H1 (cell line): Measurements from ENCODE around the gene BCAP31. TPM values are rescaled to one million over a fixed set of nuclear protein-coding genes. Genes with fewer than 3 reads are reported as not detected.

Source experiments
- CTCF ChIA-PET: fragments of 300-600 bp; sonication (Branson Sonifier 250); formaldehyde crosslinking; loops from one replicate; lab custom pipeline; 2021; ENCODE audit not compliant: partially characterized antibody; lab: Charles Lee
- POLR2A ChIA-PET: fragments of 300-600 bp; sonication (Branson Sonifier 250); formaldehyde crosslinking; loops from one replicate; lab custom pipeline; 2021; ENCODE audit warnings: inconsistent platforms; ENCODE audit not compliant: partially characterized antibody; lab: Charles Lee
- DNase-seq, 2 experiments: peaks; one replicate each; pipeline versions ENCODE4 v3.0.0 to v3.0.0-alpha.2; 2010 to 2022; ENCODE audit warnings: low spot score in 2 of 2, low read depth in 1 of 2, mixed read lengths in 1 of 2
- FAIRE-seq: peaks from 2 replicates; lab custom pipeline; 2011; peaks lifted over from hg19 to GRCh38; lab: Jason Lieb, UNC
- H2AFZ ChIP-seq: 2 replicates; pipeline ENCODE4 v1.8.1; 2012; ENCODE audit warnings: low read length, inconsistent platforms
- H2AK5ac ChIP-seq: 2 replicates; pipeline ENCODE4 v1.6.1; 2013; ENCODE audit warnings: low read depth, low read length
- H2BK120ac ChIP-seq: replicated peaks from 2 replicates; pipeline ENCODE3; 2013; ENCODE audit warnings: low read depth, low read length, inconsistent platforms
- H2BK12ac ChIP-seq: 2 replicates; pipeline ENCODE4 v1.6.1; 2013; ENCODE audit warnings: low read depth, low read length
- H2BK15ac ChIP-seq: 2 replicates; pipeline ENCODE4 v1.6.1; 2013; ENCODE audit warnings: low read length
- H2BK20ac ChIP-seq: 2 replicates; pipeline ENCODE4 v1.6.1; 2013; ENCODE audit warnings: low read length
- H2BK5ac ChIP-seq: 2 replicates; pipeline ENCODE4 v1.6.1; 2013; ENCODE audit warnings: low read depth, low read length
- H3K14ac ChIP-seq: 2 replicates; pipeline ENCODE4 v1.6.1; 2013; ENCODE audit warnings: inconsistent platforms; ENCODE audit not compliant: insufficient read length
- H3K18ac ChIP-seq: 2 replicates; pipeline ENCODE4 v1.6.1; 2013; ENCODE audit warnings: low read length; ENCODE audit errors: extremely low read depth
- H3K23ac ChIP-seq: 2 replicates; pipeline ENCODE4 v1.6.1; 2013; ENCODE audit warnings: inconsistent platforms; ENCODE audit not compliant: insufficient read length
- H3K23me2 ChIP-seq: 2 replicates; pipeline ENCODE4 v1.6.1; 2013; ENCODE audit warnings: low read depth, low read length
- H3K27ac ChIP-seq: 2 replicates; pipeline ENCODE4 v1.6.1; 2011; ENCODE audit warnings: low read depth, low read length, inconsistent platforms
- H3K27me3 ChIP-seq, 4 experiments: replicated peaks in 1 of 4; 1 replicate in 1 of 4; 2 replicates in 3 of 4; pipeline versions ENCODE4 v1.6.1 to v1.8.1; 2011 to 2013; ENCODE audit warnings: low read length in 3 of 4, mild to moderate bottlenecking in 3 of 4, inconsistent platforms in 2 of 4, mixed read lengths in 2 of 4, moderate library complexity in 1 of 4; ENCODE audit not compliant: control insufficient read depth in 3 of 4, insufficient read depth in 3 of 4; ENCODE audit errors: extremely low read depth in 1 of 4
- H3K36me3 ChIP-seq, 4 experiments: 2 replicates each; pipeline versions ENCODE4 v1.6.1 to v1.8.1; 2011 to 2013; ENCODE audit warnings: mild to moderate bottlenecking in 4 of 4, low read length in 3 of 4, moderate library complexity in 2 of 4, control low read depth in 1 of 4, inconsistent platforms in 1 of 4; ENCODE audit not compliant: insufficient read depth in 4 of 4, control insufficient read depth in 2 of 4
- H3K4ac ChIP-seq: replicated peaks from 2 replicates; pipeline ENCODE3; 2013; ENCODE audit warnings: low read length, low read depth, mixed read lengths, inconsistent platforms; ENCODE audit not compliant: insufficient read length
- H3K4me1 ChIP-seq, 4 experiments: replicated peaks in 1 of 4; 1 replicate in 1 of 4; 2 replicates in 3 of 4; pipeline versions ENCODE4 v1.6.1 to v1.8.1; 2011 to 2013; ENCODE audit warnings: low read length in 3 of 4, inconsistent platforms in 2 of 4, mixed read lengths in 1 of 4; ENCODE audit not compliant: insufficient read depth in 4 of 4, control insufficient read depth in 3 of 4
- H3K4me2 ChIP-seq, 2 experiments: 2 replicates each; pipeline versions ENCODE4 v1.6.1 to v1.8.1; 2011 to 2013; ENCODE audit warnings: low read depth in 2 of 2, low read length in 2 of 2, control low read depth in 1 of 2, inconsistent platforms in 1 of 2, mild to moderate bottlenecking in 1 of 2; ENCODE audit not compliant: insufficient read depth in 1 of 2
- H3K4me3 ChIP-seq, 4 experiments: fragments of 200-600, 300-600 bp in 1 of 4; sonication (generic), shearing (Covaris generic), sonication (Bioruptor Twin) in 1 of 4; 2 replicates each; pipeline versions ENCODE4 v1.5.1 to v1.8.1; 2011 to 2016; ENCODE audit warnings: low read length in 4 of 4, low read depth in 3 of 4, control low read depth in 2 of 4, inconsistent platforms in 2 of 4, mild to moderate bottlenecking in 2 of 4, mixed read lengths in 1 of 4, moderate library complexity in 1 of 4; ENCODE audit not compliant: insufficient read depth in 2 of 4; ENCODE audit errors: extremely low read depth in 1 of 4
- H3K56ac ChIP-seq: replicated peaks from 2 replicates; pipeline ENCODE3; 2013; ENCODE audit warnings: low read depth, mild to moderate bottlenecking, mixed read lengths, low read length, inconsistent platforms; ENCODE audit not compliant: insufficient read length
- H3K79me1 ChIP-seq: 2 replicates; pipeline ENCODE4 v1.6.1; 2013; ENCODE audit warnings: low read depth, low read length, control low read depth
- H3K79me2 ChIP-seq, 2 experiments: 2 replicates each; pipeline versions ENCODE4 v1.6.1 to v1.8.1; 2012 to 2013; ENCODE audit warnings: low read length in 2 of 2, mild to moderate bottlenecking in 2 of 2, inconsistent platforms in 1 of 2; ENCODE audit not compliant: insufficient read depth in 2 of 2, control insufficient read depth in 1 of 2
- H3K9ac ChIP-seq, 4 experiments: replicated peaks in 1 of 4; 1 replicate in 1 of 4; 2 replicates in 3 of 4; pipeline versions ENCODE4 v1.6.1 to v1.8.1; 2011 to 2013; ENCODE audit warnings: low read depth in 3 of 4, low read length in 3 of 4, control low read depth in 2 of 4, mild to moderate bottlenecking in 2 of 4, moderate library complexity in 2 of 4, inconsistent platforms in 1 of 4; ENCODE audit errors: extremely low read depth in 1 of 4
- H3K9me3 ChIP-seq, 2 experiments: 2 replicates each; pipeline versions ENCODE4 v1.6.1 to v1.8.1; 2012 to 2013; ENCODE audit warnings: mild to moderate bottlenecking in 2 of 2, moderate library complexity in 2 of 2, control low read depth in 1 of 2, inconsistent platforms in 1 of 2, low read depth in 1 of 2, low read length in 1 of 2, mixed read lengths in 1 of 2; ENCODE audit not compliant: insufficient read depth in 2 of 2
- H4K20me1 ChIP-seq, 2 experiments: replicated peaks in 1 of 2; 2 replicates each; pipeline versions ENCODE3 to v1.8.1; 2011 to 2013; ENCODE audit warnings: inconsistent platforms in 2 of 2, low read length in 2 of 2, mild to moderate bottlenecking in 1 of 2; ENCODE audit not compliant: insufficient read depth in 2 of 2, control insufficient read depth in 1 of 2
- H4K5ac ChIP-seq: 2 replicates; pipeline ENCODE4 v1.6.1; 2013; ENCODE audit warnings: low read length, low read depth, mixed read lengths, inconsistent platforms; ENCODE audit not compliant: insufficient read length
- H4K8ac ChIP-seq: 2 replicates; pipeline ENCODE4 v1.8.0; 2013; ENCODE audit warnings: mild to moderate bottlenecking, moderate library complexity, low read length, inconsistent platforms; ENCODE audit not compliant: insufficient read depth; ENCODE audit errors: extremely low read depth
- H4K91ac ChIP-seq: replicated peaks from 2 replicates; pipeline ENCODE3; 2013; ENCODE audit warnings: low read length, mixed read lengths, inconsistent platforms; ENCODE audit not compliant: insufficient read length
- CHD1 ChIP-seq: IDR thresholded peaks from 2 replicates; pipeline ENCODE4 v1.6.1; 2012; ENCODE audit warnings: low read depth, low read length, improper control_type of control experiment
- EP300 ChIP-seq, 2 experiments: IDR thresholded peaks; 1 replicate in 1 of 2; 2 replicates in 1 of 2; pipeline ENCODE4 v1.6.1; 2011 to 2012; ENCODE audit warnings: low read depth in 2 of 2, low read length in 2 of 2, mild to moderate bottlenecking in 2 of 2, borderline replicate concordance in 1 of 2, inconsistent platforms in 1 of 2, moderate library complexity in 1 of 2
- EZH2 ChIP-seq: fragments of 200-600 bp; sonication (generic); IDR thresholded peaks from 2 replicates; pipeline ENCODE4 v1.7.1; 2012; ENCODE audit warnings: low read depth, mild to moderate bottlenecking, moderate library complexity, low read length, inconsistent platforms; ENCODE audit not compliant: severe bottlenecking
- HDAC2 ChIP-seq, 2 experiments: fragments of 300-600 bp in 1 of 2; sonication (generic) in 1 of 2; IDR thresholded peaks; 2 replicates each; pipeline ENCODE4 v1.6.1; 2011 to 2012; ENCODE audit warnings: low read depth in 2 of 2, low read length in 2 of 2, mild to moderate bottlenecking in 2 of 2, moderate library complexity in 2 of 2, borderline replicate concordance in 1 of 2, inconsistent platforms in 1 of 2
- JUN ChIP-seq: IDR thresholded peaks from 2 replicates; pipeline ENCODE4 v1.6.1; 2011; ENCODE audit warnings: low read depth, mild to moderate bottlenecking, improper control_type of control experiment, low read length
- MAFK ChIP-seq: IDR thresholded peaks from 2 replicates; pipeline ENCODE4 v1.6.1; 2012; ENCODE audit warnings: low read depth, mild to moderate bottlenecking, improper control_type of control experiment, low read length
- NRF1 ChIP-seq: IDR thresholded peaks from 2 replicates; pipeline ENCODE4 v1.6.1; 2011; ENCODE audit warnings: mild to moderate bottlenecking, low read depth, low read length, improper control_type of control experiment
- PHF8 ChIP-seq: fragments of 200-600 bp; sonication (generic); conservative IDR thresholded peaks from 2 replicates; pipeline ENCODE4 v1.7.1; 2012; ENCODE audit warnings: low read depth, mild to moderate bottlenecking, inconsistent platforms, low read length, moderate library complexity
- RAD21 ChIP-seq, 2 experiments: IDR thresholded peaks in 1 of 2; conservative IDR thresholded peaks in 1 of 2; 2 replicates each; pipeline ENCODE4 v1.6.1; 2011; ENCODE audit warnings: low read depth in 2 of 2, low read length in 2 of 2, improper control_type of control experiment in 1 of 2, inconsistent platforms in 1 of 2, mild to moderate bottlenecking in 1 of 2, moderate library complexity in 1 of 2
- RBBP5 ChIP-seq: IDR thresholded peaks from 2 replicates; pipeline ENCODE4 v1.7.1; 2012; ENCODE audit warnings: low read depth, mild to moderate bottlenecking, inconsistent platforms, low read length, moderate library complexity, borderline replicate concordance
- RFX5 ChIP-seq: IDR thresholded peaks from 2 replicates; pipeline ENCODE4 v1.6.1; 2011; ENCODE audit warnings: low read depth, low read length, improper control_type of control experiment, borderline replicate concordance
- RNF2 ChIP-seq: fragments of 200-900, 300-1000 bp; sonication (generic); IDR thresholded peaks from 2 replicates; pipeline ENCODE4 v1.7.1; 2016; ENCODE audit warnings: borderline replicate concordance, low read depth, mild to moderate bottlenecking, antibody characterized with exemption, low read length; ENCODE audit not compliant: poor library complexity, severe bottlenecking; ENCODE audit errors: missing control alignments
- YY1 ChIP-seq: IDR thresholded peaks from 2 replicates; pipeline ENCODE4 v1.6.1; 2011; ENCODE audit warnings: low read depth, mild to moderate bottlenecking, low read length
- WGBS, 2 experiments: shearing (Covaris generic) in 1 of 2; methylation state at CpG; one replicate each; pipeline versions ENCODE4 v1.1.6 to v1.1.7; 2013 to 2015; ENCODE audit warnings: low lambda C conversion rate in 2 of 2, mixed read lengths in 2 of 2, inconsistent platforms in 1 of 2, low coverage in 1 of 2, missing lambda C conversion rate in 1 of 2; ENCODE audit not compliant: insufficient replicate concordance in 2 of 2, insufficient coverage in 1 of 2, insufficient read length in 1 of 2; ENCODE audit errors: extremely low coverage in 1 of 2, missing lambda C conversion rate in 1 of 2; 5-methylcytosine and 5-hydroxymethylcytosine counted together
- polyA plus RNA-seq, 7 experiments: library from polyadenylated mRNA; depleted of rRNA in 3 of 7; stranded (reverse) in 5 of 7; unstranded in 2 of 7; fragments of >200 nt in 5 of 7; fragments of 200-250 nt in 2 of 7; gene quantifications; 1 replicate in 5 of 7; 2 replicates in 1 of 7; 4 replicates in 1 of 7; pipeline versions ENCODE4 v1.2.1 to v1.2.3, GENCODE V29; 2011 to 2013; ENCODE audit warnings: missing spikeins in 2 of 7, mixed read lengths in 2 of 7
- total RNA-seq: library from RNA; stranded (reverse); fragmentation: NEBNext Ultra II Directional; extraction: Animal tissue kit (Norgen Biotek cat#: 25700); gene quantifications from 2 replicates; pipeline ENCODE4 v1.2.1, GENCODE V29; 2021

BCAP31 gene
- total and polyA plus RNA-seq, 2 of the 8 experiments (the other 6 are each of a cell fraction or from before 2014, with no cell fraction given), result 136 to 159 TPM

DNA sequence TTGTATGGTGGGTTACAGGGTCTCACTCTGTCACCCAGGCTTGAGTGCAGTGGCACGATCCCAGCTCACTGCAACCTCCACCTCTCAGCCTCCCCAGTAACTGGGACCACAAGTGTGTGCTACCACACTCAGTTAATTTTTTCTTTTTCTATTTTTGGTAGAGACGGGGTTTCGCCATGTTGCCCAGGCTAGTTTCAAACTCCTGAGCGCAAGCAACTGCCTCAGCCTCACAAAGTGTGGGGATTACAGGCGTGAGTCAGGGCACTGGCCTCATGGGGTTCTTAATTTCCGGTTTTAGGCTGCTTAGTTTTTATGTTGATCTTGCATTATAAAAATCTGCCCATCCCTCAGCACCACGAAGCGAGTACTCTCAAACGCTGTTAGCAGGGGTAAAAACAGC lies 6.7 kb downstream of the BCAP31 start:
- ChIA-PET POLR2A (no interaction called here), CTCF (no interaction called here)
- H3K79me2 ChIP-seq, result peaks cover 0 to 10% of the 10 kb centered on the region in 2 experiments; a peak in 2 of 4 replicates
- TF ChIP-seq EZH2, result no peak
- TF ChIP-seq YY1, result no peak
- TF ChIP-seq NRF1, result no peak
- TF ChIP-seq CHD1, result no peak
- no peak for TF ChIP-seq PHF8
- no peak for TF ChIP-seq RFX5
- TF ChIP-seq RNF2, result no peak
- no peak for TF ChIP-seq HDAC2 (IDR thresholded peaks at IDR 0.05; ENCODE audit: borderline replicate concordance in 1 of 2, low read depth in 2 of 2, low read length in 2 of 2)
- TF ChIP-seq EP300 (IDR thresholded peaks at IDR 0.05; ENCODE audit: borderline replicate concordance in 1 of 2, low read depth in 2 of 2, low read length in 2 of 2), result no peak
- TF ChIP-seq MAFK, result no peak
- no peak for TF ChIP-seq JUN
- TF ChIP-seq RBBP5, result no peak
- no peak for TF ChIP-seq RAD21 (IDR thresholded peaks at IDR 0.05 in 1 of 2, conservative IDR thresholded peaks at IDR 0.05 in 1 of 2; ENCODE audit: low read depth in 2 of 2, low read length in 2 of 2)

More for the DNA sequence above, 6.7 kb downstream of the BCAP31 start:
- Histone ChIP-seq H2AFZ (no peak overlapping the region), H2BK120ac (no peak overlapping the region), H2BK5ac (no peak overlapping the region), H3K23me2 (no peaks in the 10 kb centered on the region), H3K4ac (no peak overlapping the region), H3K18ac (no peak overlapping the region), H4K20me1 (peaks cover 0 to 7% of the 10 kb centered on the region in 2 experiments), H2BK15ac (no peak overlapping the region), H2BK12ac (no peak overlapping the region), H3K9me3 (no peaks in the 10 kb centered on the region), H3K23ac (no peak overlapping the region), H4K5ac (no peak overlapping the region), H3K4me3 (no peak overlapping the region), H4K91ac (no peak overlapping the region), H3K56ac (no peak overlapping the region), H3K4me1 (no peaks in the 10 kb centered on the region), H3K27me3 (no peaks in the 10 kb centered on the region), H3K27ac (no peak overlapping the region), H3K79me1 (no peaks in the 10 kb centered on the region), H3K9ac (no peak overlapping the region), H3K14ac (no peak overlapping the region), H3K4me2 (no peak overlapping the region), H4K8ac (no peak overlapping the region), H2BK20ac (no peak overlapping the region), H2AK5ac (no peak overlapping the region), H3K36me3 (peaks cover 7 to 49% (median 33%) of the 10 kb centered on the region in 4 experiments)
- 97% methylated on average over 9 of the region's 9 CpGs; no CpG with 5 or more reads in 1 of the 2 experiments for WGBS, 2 experiments
- DNase-seq, result no peak
- FAIRE-seq, result no peak
